Stimulated activated CD8-positive, alpha-beta memory T cell treated with anti-CD3 and anti-CD28 coated beads, Interleukin-12 subunit alpha, Interleukin-12 subunit beta, amount 100 ng/mL, for 24 hours (primary cell): ENCODE data around the gene GABBR1.

ENCODE experiments used
- DNase-seq: peaks from one replicate; pipeline ENCODE4 v3.0.0-alpha.2; 2020; ENCODE audit errors: extremely low read depth

Gene GABBR1

DNA sequence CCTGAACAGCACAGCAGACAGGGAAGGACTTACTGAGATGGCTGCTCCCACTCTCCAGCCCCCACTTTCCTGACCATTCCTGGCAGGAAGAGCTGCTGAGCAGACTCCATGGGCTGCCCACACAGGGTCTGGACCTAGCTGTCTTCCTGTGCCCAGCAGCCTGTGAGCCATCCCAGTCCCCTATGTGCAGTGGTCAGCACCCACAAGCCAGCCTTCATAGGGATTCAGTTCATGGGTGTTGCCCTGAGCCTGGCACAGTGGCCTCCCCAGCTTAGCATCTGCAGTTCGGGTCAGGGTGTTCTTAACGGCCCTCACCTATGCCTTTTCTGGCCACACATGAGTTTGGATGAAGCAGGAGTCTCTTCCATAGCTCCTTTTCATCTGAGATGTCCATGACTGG lies 105.4 kb downstream of the GABBR1 start:
- no peak for DNase-seq

- no peak for DNase-seq
Measured at GRCh38 chr6:29527126-29527525, 105.9 kb downstream of the GABBR1 start.

- DNase-seq = no peak
Measured at GRCh38 chr6:29525311-29525639, 107.7 kb downstream of the GABBR1 start.

DNA sequence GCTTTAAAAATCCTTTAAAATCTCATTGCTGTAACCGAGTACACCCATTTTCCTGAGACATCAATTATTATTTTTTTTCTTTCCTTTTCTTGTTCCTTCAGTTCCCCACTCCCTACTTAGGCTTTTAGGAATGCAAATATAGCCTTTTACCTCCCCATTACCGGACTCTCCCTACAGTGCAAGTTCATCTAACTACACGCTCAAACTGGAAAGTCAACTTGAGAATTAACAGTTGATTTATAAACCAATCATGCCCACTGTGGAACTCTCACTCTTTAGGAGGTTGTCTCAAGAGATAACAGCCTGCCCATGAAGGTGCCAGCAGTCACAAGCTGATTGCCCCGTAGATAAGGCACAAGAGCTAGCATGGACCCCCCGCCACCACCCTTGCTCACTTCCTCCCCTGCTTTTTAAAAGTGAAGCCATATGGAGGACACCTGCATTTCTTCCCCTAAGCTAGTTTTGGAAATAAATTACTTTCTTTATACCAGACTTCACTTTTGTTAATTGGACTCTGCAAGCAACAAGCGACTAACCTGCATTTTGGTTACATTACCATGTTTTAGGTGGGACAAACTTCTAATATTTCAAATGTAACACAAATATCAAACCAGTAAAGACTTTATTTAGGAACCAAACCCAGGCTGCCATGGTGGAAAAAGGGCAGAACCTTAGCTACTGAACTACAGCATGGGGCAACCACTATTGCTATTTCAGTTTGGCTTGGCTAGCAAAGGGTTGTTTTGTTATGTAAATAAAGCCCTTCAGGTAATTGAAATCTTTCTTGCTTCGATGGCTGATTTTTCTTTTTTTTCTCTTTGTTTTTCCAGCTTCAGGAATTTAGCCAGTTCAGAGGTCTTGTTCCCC lies 108.3 kb downstream of the GABBR1 start:
- DNase-seq = no peak

DNA sequence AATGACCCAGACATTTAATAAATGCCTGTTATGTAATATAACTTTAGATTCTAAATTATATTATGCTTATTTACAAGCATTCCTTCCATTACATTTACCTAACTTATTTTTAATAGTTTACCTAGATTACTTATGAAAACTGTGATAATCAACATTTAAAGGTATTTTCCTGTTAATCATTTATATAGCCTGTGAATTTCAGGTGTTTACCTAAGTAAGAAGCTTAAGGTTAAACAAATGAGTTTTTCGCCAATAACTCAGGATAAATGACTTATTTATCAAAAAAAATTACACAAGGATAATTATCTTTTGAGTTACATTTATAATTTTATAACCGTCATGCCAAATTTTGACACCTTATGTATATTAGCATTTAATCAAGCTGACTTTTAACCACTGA lies 108.9 kb downstream of the GABBR1 start:
- no peak for DNase-seq

DNA sequence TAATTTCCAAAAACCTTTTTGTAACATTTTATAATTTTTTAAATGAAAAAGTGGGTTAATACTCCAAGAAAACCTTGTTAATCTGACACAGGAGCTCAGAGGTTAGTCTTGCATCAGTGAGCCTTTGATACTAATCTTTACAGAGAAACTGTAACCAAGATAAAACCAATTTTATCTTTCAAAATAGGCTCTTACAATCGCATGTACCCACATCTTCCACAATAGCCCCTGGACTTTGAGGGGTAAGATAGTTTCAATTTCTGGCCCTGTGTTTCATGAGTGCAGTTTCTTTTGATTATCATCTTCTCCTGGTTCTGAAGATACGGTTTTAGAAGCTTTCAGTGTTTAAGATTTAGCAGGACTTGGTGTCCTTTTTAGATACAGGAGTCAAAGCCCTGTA lies 110.8 kb downstream of the GABBR1 start:
- no peak for DNase-seq

DNA sequence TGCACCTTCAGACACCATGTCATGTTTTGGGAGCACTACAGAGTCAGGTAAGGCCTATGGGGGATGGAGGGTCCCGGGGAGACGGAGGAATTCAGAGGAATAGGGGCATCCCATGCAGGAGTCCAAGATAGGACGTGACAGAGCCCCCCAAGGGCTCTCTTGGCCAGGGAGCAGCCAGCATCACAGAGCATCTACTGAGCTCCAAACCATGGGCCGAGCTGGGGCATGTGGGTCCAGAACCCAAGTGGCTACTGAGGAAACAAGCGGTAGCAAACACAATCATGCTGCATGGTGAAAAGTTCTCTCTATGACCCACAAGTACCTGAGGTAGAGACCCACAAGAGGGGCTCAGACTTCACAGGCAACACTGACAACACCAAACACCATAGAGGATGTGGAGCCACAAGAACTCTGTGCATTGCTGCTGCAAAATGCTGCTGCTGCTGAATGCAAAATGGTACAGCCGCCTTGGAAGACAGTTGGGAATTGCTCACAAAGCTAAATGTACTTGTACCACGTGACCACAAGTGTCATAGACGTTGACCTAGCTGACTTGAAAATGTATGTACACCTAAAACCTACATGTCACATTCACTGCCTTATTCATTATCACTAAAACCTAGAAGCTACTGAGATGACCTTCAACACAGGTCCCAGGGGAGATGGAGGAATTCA lies 111.8 kb downstream of the GABBR1 start:
- no peak for DNase-seq

- no peak for DNase-seq
Measured at GRCh38 chr6:29520232-29520631, 112.8 kb downstream of the GABBR1 start.

DNA sequence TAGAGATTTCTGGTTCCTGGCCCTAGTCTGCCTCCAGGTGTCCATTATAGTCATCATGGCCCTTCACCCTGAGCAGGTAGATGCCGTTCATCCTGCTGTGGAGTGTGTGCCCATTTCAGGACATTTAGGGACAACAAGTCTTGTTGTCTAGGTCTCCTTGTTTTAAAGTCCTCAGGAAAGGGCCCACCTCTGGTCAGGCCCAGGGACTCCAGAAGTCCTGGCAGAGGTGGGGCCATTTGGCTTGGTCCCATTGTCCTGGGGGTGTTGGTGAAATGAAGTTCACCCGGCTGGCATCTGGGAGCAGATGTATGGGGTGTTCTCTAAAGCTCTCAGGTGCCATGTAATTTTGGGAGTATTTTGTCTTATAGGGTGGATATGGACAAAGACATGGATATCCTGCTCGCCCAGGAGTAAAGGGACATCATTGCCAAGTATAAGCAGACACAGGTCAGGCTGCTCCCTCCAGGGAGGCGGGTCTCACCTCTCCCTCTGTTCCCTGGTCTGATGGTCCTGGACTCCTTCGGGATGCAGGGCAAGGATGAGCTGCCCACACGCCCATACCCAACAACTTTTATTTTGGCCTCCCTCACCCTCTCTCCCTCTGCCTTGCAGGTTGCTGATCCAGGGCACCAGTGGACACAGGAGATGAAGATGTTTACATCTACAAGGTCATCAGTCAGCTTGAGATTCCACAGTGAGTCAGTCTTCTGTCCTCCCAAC lies 113.5 kb downstream of the GABBR1 start:
- no peak for DNase-seq

- DNase-seq = no peak
Measured at GRCh38 chr6:29517728-29518440, 115.1 kb downstream of the GABBR1 start.

DNA sequence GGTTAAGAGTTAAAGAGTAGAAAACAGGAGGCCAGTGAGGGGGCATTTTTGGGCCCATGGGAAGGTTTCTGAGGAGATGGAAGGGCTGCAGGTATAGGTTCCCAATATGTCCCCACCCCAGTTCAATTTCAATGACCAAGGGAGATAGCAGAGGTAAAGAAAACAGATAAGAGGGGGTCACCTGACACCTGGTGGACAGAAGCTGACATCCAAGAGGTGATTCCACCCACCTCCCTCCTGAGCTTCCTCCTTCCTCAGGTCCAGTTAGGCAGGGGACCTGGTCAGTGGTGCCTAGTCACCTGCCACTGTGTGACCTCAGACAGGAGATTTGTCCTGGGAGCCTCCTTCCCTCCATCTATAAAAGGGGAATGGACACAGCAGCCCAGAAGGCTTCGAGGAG lies 115.7 kb downstream of the GABBR1 start:
- DNase-seq = no peak

- no peak for DNase-seq
Measured at GRCh38 chr6:29516108-29516507, 116.9 kb downstream of the GABBR1 start.

DNA sequence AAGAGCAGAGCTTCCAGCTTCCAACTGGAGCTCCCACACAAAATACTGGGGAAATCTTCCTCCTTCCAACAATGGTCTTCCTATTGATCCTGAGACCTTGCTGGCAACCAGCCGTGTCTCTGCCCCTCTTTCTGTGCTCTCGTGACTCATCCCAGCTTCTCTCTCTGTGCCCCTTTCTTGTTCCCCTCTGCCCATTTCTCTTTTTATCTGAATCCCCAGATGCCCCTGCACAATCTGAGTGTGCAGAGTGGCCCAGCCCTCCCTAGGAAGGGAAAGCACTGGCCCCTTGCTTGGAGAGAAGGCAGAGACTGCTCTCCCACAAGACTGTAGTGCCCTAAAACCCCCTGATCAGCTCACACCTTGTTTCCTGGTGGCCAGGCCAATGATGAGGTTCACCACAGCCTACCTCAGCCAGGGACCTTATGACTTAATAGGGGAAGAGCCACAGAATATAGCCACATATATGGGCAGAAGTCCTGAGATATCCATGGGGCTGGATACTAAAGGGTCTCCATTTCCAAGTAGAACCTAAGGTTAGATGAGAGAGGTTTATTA lies 122.2 kb downstream of the GABBR1 start:
- no peak for DNase-seq

DNA sequence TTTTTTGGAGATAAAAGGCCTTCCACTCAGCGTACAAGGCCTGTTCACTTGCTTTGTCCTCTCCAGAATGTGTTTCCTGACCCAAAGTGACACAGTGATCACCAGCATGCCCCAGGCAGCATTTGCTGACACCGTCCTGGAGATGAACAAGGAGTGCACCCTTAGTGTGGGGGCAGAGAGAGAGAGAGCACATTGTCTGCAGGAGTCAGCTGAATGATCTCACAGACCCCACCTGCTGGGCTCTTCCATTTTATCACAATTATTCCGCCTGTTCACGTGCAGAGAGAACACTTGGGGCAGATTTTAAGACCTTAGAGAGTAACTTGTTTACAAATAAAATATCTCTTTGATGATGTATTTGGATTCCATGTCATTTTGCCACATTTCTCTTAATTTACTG lies 122.8 kb downstream of the GABBR1 start:
- DNase-seq = no peak
